AG09309 (cell line): ENCODE data around the gene AHRR.

Experiments
- DNase-seq: peaks from one replicate; pipeline ENCODE4 v3.0.0-alpha.2; 2010; ENCODE audit warnings: low read depth
- H3K4me3 ChIP-seq: 2 replicates; pipeline ENCODE4 v1.5.1; 2011; ENCODE audit warnings: mild to moderate bottlenecking, low read depth, low read length, moderate library complexity; ENCODE audit not compliant: control insufficient read depth
- CTCF ChIP-seq: IDR thresholded peaks from 2 replicates; pipeline ENCODE4 v1.5.1; 2011; ENCODE audit warnings: mild to moderate bottlenecking, low read depth, low read length, inconsistent platforms; ENCODE audit not compliant: insufficient read depth, control insufficient read depth; ENCODE audit errors: missing control alignments

The AHRR gene

GRCh38 chr5:312845-313244 lies 8.7 kb upstream of the AHRR start:
- no peak for DNase-seq
- no peak overlapping the region for H3K4me3 ChIP-seq
- TF ChIP-seq CTCF, result no peak

- no peak for TF ChIP-seq CTCF
- DNase-seq, result no peak
- no peak overlapping the region for H3K4me3 ChIP-seq
These were observed 8.2 kb upstream of the AHRR start for GRCh38 chr5:313265-313664.

- TF ChIP-seq CTCF, result no peak
- DNase-seq, result no peak
- no peak overlapping the region for H3K4me3 ChIP-seq
These were observed 7.6 kb upstream of the AHRR start for GRCh38 chr5:313806-314376.

GRCh38 chr5:314676-315487 lies 6.6 kb upstream of the AHRR start:
- no peak for TF ChIP-seq CTCF
- H3K4me3 ChIP-seq, result no peak overlapping the region
- no peak for DNase-seq

GRCh38 chr5:315488-316209 lies 5.9 kb upstream of the AHRR start:
- no peak for TF ChIP-seq CTCF
- no peak for DNase-seq
- no peak overlapping the region for H3K4me3 ChIP-seq

- DNase-seq, result no peak
- H3K4me3 ChIP-seq, result no peak overlapping the region
- TF ChIP-seq CTCF, result no peak
These were observed 5.1 kb upstream of the AHRR start for GRCh38 chr5:316210-317085.
